ENCODE data around the gene AZU1. TPM values are rescaled to one million over a fixed set of nuclear protein-coding genes. Genes with fewer than 3 reads are reported as not detected.

Gene AZU1
- total RNA-seq = not detected in 2 replicates

GRCh38 chr19:827710-828321 is at the start of gene AZU1:
TSS of gene AZU1 (plus strand) at chr19:827837. CDS start at chr19:827847, 10 bp downstream.

DNA sequence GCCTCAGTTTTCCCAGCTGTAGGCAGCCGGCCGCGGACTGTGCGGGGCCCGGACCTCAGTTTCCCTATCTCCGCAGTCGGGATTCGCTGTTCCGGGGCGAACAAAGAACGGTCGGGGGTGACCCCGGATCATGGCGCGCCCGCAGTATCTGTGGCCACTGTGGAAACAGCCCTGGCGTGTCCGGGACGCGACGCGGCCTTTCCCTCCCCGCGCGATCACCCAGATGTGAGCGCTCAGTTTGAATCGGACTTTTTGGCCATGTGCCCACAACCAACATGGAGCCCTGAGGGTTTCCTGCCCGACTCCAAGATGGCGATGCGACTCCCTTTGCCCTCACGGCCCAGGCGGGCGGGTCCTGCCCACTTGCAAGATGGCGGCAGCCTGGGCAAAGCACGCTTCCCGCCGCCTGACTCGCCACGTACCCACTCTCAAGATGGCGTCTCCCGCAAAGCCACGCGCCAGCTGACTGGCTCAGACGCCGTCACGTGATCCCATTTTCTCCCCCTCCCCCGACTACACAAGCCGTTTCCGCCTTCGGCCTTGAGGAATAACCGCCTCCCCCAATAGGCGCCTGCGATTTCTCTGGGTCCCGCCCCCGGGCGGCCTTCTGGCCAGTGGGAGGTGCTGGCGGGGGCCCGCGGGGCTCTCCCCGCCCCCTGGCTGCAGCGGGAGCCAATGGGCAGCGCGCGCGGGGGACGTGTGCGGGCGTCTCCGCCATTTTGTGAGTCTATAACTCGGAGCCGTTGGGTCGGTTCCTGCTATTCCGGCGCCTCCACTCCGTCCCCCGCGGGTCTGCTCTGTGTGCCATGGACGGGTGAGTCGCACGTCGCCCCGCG is 30.7 kb upstream of the AZU1 start, which contains the start of gene PTBP1:
PTBP1 (plus strand) TSS at position 761 of the 836 bp plus-strand sequence; CDS start at position 807, 46 bp downstream.

GRCh38 chr19:821825-822503 is 5.7 kb upstream of the AZU1 start, which contains the start of gene PLPPR3:
TSS of gene PLPPR3 (minus strand) at chr19:821955. CDS start at chr19:821559, 396 bp downstream.

GRCh38 chr19:840519-841206 is 13.0 kb downstream of the AZU1 start, which contains the start of gene PRTN3:
TSS of gene PRTN3 (plus strand) at chr19:840999. CDS start at chr19:841009, 10 bp downstream.

GRCh38 chr19:852136-853013 is 24.7 kb downstream of the AZU1 start, which contains the start of gene ELANE:
TSS of gene ELANE (plus strand) at chr19:852303. CDS start at chr19:852329, 26 bp downstream.

DNA sequence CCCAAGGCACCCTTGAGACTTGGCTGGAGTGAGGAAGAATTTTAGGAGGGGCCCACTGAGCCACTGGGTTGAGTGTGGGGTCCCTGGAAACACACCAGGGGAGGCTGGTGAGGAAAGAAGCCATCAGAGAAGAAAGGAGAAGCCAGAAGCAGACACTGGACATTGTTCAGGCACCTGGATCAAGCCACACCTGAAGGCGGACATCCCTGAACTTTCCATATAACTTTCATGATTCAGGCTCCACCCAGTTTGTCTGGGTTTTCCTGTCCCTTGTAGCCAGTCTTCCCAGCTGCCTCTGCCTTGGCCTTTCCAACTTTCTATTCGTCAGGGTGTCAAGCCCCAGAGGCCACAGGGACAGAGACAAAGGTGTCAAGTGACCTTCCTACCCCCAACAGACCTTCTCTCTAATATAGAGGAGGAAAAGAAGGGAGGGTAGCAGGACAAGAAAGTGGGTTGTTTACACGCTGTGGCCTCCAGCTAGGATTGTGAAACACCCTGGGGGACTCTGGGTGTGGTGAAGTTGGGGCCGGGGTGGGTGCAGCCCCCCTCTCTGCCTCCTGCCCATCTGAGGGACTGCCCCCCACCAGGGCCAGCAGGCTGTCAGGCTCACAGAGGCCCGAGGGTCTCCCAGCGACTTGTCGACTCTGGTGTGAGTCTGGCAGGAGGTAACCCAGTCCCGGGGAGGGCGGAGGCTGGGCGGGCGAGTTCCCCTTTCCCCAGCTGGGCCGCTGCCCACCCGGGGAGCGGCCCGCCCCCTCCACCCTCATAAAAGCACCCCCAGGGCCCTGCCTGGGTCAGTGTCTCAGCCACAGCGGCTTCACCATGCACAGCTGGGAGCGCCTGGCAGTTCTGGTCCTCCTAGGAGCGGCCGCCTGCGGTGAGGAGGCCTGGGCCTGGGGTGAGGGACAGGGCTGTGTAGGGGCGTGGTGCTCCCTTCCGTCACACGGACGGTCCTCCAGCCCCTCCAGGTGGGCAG is 31.5 kb downstream of the AZU1 start, which contains the start of gene CFD:
CFD (plus strand) TSS at position 797 of the 976 bp plus-strand sequence; CDS start at position 823, 26 bp downstream.

Other genes starting within 250 kb of the AZU1 start
- 3.9 and 4.6 TPM in 2 replicates for gene HCN2, start 238.0 kb upstream of the AZU1 start, total RNA-seq
- 18.2 and 21.0 TPM in 2 replicates for gene POLRMT, start 194.3 kb upstream of the AZU1 start, total RNA-seq
- gene FGF22, start 188.0 kb upstream of the AZU1 start, total RNA-seq = 0.26 TPM in 1 of 2 replicates, not detected in the other
- gene RNF126, start 164.6 kb upstream of the AZU1 start, total RNA-seq = 45.9 and 58.9 TPM in 2 replicates
- 280 and 441 TPM in 2 replicates for gene FSTL3, start 151.4 kb upstream of the AZU1 start, total RNA-seq
- not detected in 2 replicates for gene PRSS57, start 132.4 kb upstream of the AZU1 start, total RNA-seq
- gene PALM, start 118.9 kb upstream of the AZU1 start, total RNA-seq = 140 and 141 TPM in 2 replicates
- gene MISP, start 76.7 kb upstream of the AZU1 start, total RNA-seq = not detected in 2 replicates
- 130 and 227 TPM in 2 replicates for gene PTBP1, start 30.4 kb upstream of the AZU1 start, total RNA-seq
- 0.09 and 1.6 TPM in 2 replicates for gene PLPPR3, start 5.9 kb upstream of the AZU1 start, total RNA-seq
- gene PRTN3, start 13.2 kb downstream of the AZU1 start, total RNA-seq = 2.0 TPM in 1 of 2 replicates, not detected in the other
- 3.4 and 8.4 TPM in 2 replicates for gene ELANE, start 24.5 kb downstream of the AZU1 start, total RNA-seq
- gene CFD, start 31.8 kb downstream of the AZU1 start, total RNA-seq = 190 and 206 TPM in 2 replicates
- gene MED16, start 65.3 kb downstream of the AZU1 start, total RNA-seq = 42.2 and 44.2 TPM in 2 replicates
- not detected in 2 replicates for gene RNU6-9, start 65.6 kb downstream of the AZU1 start, total RNA-seq
- gene R3HDM4, start 85.4 kb downstream of the AZU1 start, total RNA-seq = 41.7 and 52.9 TPM in 2 replicates
- not detected in 2 replicates for gene KISS1R, start 89.5 kb downstream of the AZU1 start, total RNA-seq
- 4.1 and 7.2 TPM in 2 replicates for gene ARID3A, start 98.2 kb downstream of the AZU1 start, total RNA-seq
- 41.4 and 55.8 TPM in 2 replicates for gene WDR18, start 156.5 kb downstream of the AZU1 start, total RNA-seq
- gene GRIN3B, start 172.6 kb downstream of the AZU1 start, total RNA-seq = 0.70 and 1.4 TPM in 2 replicates
- gene TMEM259, start 193.3 kb downstream of the AZU1 start, total RNA-seq = 158 and 167 TPM in 2 replicates
- not detected in 2 replicates for gene RNU6-2, start 193.7 kb downstream of the AZU1 start, total RNA-seq
- 279 and 398 TPM in 2 replicates for gene CNN2, start 198.8 kb downstream of the AZU1 start, total RNA-seq
- gene ABCA7, start 212.3 kb downstream of the AZU1 start, total RNA-seq = 3.1 and 3.3 TPM in 2 replicates
- gene ARHGAP45, start 239.3 kb downstream of the AZU1 start, total RNA-seq = 0.26 and 0.47 TPM in 2 replicates

Measured in pericardium fibroblast (primary cell).